K562 (cell line): ENCODE measurements around the gene ANKS3. TPM values are rescaled to one million over a fixed set of nuclear protein-coding genes. Genes with fewer than 3 reads are reported as not detected.

Source experiments
- CREB3L1 ChIP-seq: fragments of 450-650 bp; IDR thresholded peaks from 2 replicates; pipeline ENCODE4 v1.6.1; 2014; ENCODE audit warnings: low read depth, mild to moderate bottlenecking, moderate library complexity, borderline replicate concordance
- E2F3 ChIP-seq: fragments of 250-450 bp; sonication (Bioruptor Pico); IDR thresholded peaks from 2 replicates; pipeline ENCODE4 v1.4.0; 2020; ENCODE audit warnings: mild to moderate bottlenecking
- GABPB2 ChIP-seq: fragments of 250-450 bp; sonication (Bioruptor Pico); conservative IDR thresholded peaks from 2 replicates; pipeline ENCODE4 v1.5.1; 2021; ENCODE audit warnings: mild to moderate bottlenecking
- MAZ ChIP-seq, 2 experiments: fragments of 450-650 bp in 1 of 2; sonication (generic) in 1 of 2; formaldehyde crosslinking; IDR thresholded peaks in 1 of 2; conservative IDR thresholded peaks in 1 of 2; 2 replicates each; pipeline versions ENCODE4 v1.4.0 to v1.5.0; 2020; ENCODE audit warnings: mild to moderate bottlenecking in 1 of 2, missing genetic modification reagents in 1 of 2
- SIN3B ChIP-seq: fragments of 450-650 bp; IDR thresholded peaks from 2 replicates; pipeline ENCODE4 v1.6.1; 2017; ENCODE audit warnings: low read depth, mild to moderate bottlenecking, moderate library complexity
- TBP ChIP-seq: optimal IDR thresholded peaks from 2 replicates; pipeline ENCODE3; 2011; ENCODE audit warnings: low read depth, low read length, improper control_type of control experiment
- ZBTB40 ChIP-seq, 2 experiments: fragments of 450-650 bp in 1 of 2; sonication (generic) in 1 of 2; formaldehyde crosslinking in 1 of 2; IDR thresholded peaks; 2 replicates each; pipeline versions ENCODE4 v1.7.1 to v1.9.0; 2016 to 2022; ENCODE audit warnings: inconsistent platforms in 1 of 2, mild to moderate bottlenecking in 1 of 2, missing genetic modification reagents in 1 of 2
- ZNF232 ChIP-seq: sonication (generic); formaldehyde crosslinking; IDR thresholded peaks from 2 replicates; pipeline ENCODE4 v1.8.0; 2022; ENCODE audit warnings: mild to moderate bottlenecking, missing genetic modification reagents
- ZNF354B ChIP-seq: fragments of 250-450 bp; sonication (Bioruptor Pico); IDR thresholded peaks from 2 replicates; pipeline ENCODE4 v1.4.0; 2020
- ZNF436 ChIP-seq: fragments of 250-450, 450-650 bp; sonication (Bioruptor Pico); formaldehyde crosslinking; IDR thresholded peaks from 2 replicates; pipeline ENCODE4 v1.7.0; 2020; ENCODE audit warnings: mild to moderate bottlenecking
- ZNF639 ChIP-seq, 2 experiments: fragments of 200-800 bp in 1 of 2; sonication (Bioruptor generic) in 1 of 2; sonication (generic) in 1 of 2; formaldehyde crosslinking in 1 of 2; IDR thresholded peaks in 1 of 2; conservative IDR thresholded peaks in 1 of 2; 2 replicates each; pipeline versions ENCODE4 v1.5.0 to v1.6.1; 2016 to 2020; ENCODE audit warnings: missing compliant biosample characterization in 1 of 2, missing genetic modification characterization in 1 of 2, missing genetic modification reagents in 1 of 2
- ZNF740 ChIP-seq, 3 experiments: fragments of 200-800 bp in 1 of 3; sonication (Bioruptor generic) in 1 of 3; sonication (generic) in 1 of 3; formaldehyde crosslinking in 1 of 3; IDR thresholded peaks; 2 replicates each; pipeline versions ENCODE4 v1.6.1 to v1.8.0; 2016 to 2022; ENCODE audit warnings: mild to moderate bottlenecking in 2 of 3, missing compliant biosample characterization in 2 of 3, missing genetic modification characterization in 2 of 3, missing genetic modification reagents in 1 of 3
- polyA plus RNA-seq, 8 experiments: library from polyadenylated mRNA; depleted of rRNA in 4 of 8; stranded (reverse) in 5 of 8; unstranded in 3 of 8; fragments of >200 nt; fragmentation: Nextera tagmentation in 2 of 8; fragmentation: Illumina TruSeq in 1 of 8; extraction: Ambion mirVana in 2 of 8; extraction: Trizol in 1 of 8; gene quantifications; 2 replicates each; pipeline versions ENCODE4 v1.2.1 to v1.2.3, GENCODE V29; 2011 to 2014; ENCODE audit warnings: inconsistent platforms in 1 of 8, missing spikeins in 1 of 8
- total RNA-seq, 7 experiments: library from RNA; depleted of rRNA in 6 of 7; stranded (reverse); fragments of >200 nt in 6 of 7; fragmentation: Illumina TruSeq in 2 of 7; extraction: Trizol in 2 of 7; gene quantifications; 2 replicates each; pipeline versions ENCODE4 v1.2.1 to v1.2.3, GENCODE V29; 2011 to 2021; ENCODE audit warnings: low replicate concordance in 1 of 7

The ANKS3 gene
- total and polyA plus RNA-seq, 9 of the 15 experiments (the other 6 are each of a cell fraction or from before 2014, with no cell fraction given) = 0.43 to 25.7 (median 14.8) TPM

- TF ChIP-seq ZNF740 (CRISPR knock-in tag; IDR thresholded peaks at IDR 0.05) (peak; percentile 84), ZNF740 (tag; IDR thresholded peaks at IDR 0.05) (peak in 1 of 2 experiments; percentile 75; a peak in 2 of 4 replicates), ZBTB40 (IDR thresholded peaks at IDR 0.05) (peak; percentile 96), ZBTB40 (CRISPR knock-in tag; IDR thresholded peaks at IDR 0.05) (no peak), ZNF354B (CRISPR knock-in tag) (no peak), TBP (peak; percentile 24), CREB3L1 (peak; percentile 91), GABPB2 (no peak), SIN3B (peak; percentile 79), MAZ (CRISPR knock-in tag; conservative IDR thresholded peaks at IDR 0.05 in 1 of 2, IDR thresholded peaks at IDR 0.05 in 1 of 2) (peak; percentile 85 to 86), E2F3 (CRISPR knock-in tag) (no peak), ZNF436 (CRISPR knock-in tag) (no peak), ZNF639 (CRISPR knock-in tag; conservative IDR thresholded peaks at IDR 0.05 in 1 of 2, IDR thresholded peaks at IDR 0.05 in 1 of 2) (peak in 1 of 2 experiments; percentile 99; a peak in 2 of 4 replicates), ZNF232 (CRISPR knock-in tag) (no peak)
Measured at GRCh38 chr16:4734063-4734729, at the start of gene ANKS3, which contains the start of gene DNAAF8 (continued).
